Measurements from ENCODE around the gene ACBD6. TPM values are rescaled to one million over a fixed set of nuclear protein-coding genes. Genes with fewer than 3 reads are reported as not detected.
A peak's percentile ranks its signal among the peaks of the same experiment; 100 is the strongest.

ACBD6 gene
- total RNA-seq, 2 donors from 2014 or later: 41.9 to 50.0 TPM

- Histone ChIP-seq H3K4me1 (replicated peaks) (peaks cover under 1% of the 10 kb centered on the region), H3K27me3 (replicated peaks; ENCODE audit: insufficient read depth) (no peaks in the 10 kb centered on the region), H3K27ac (no peak overlapping the region), H3K9me3 (no peaks in the 10 kb centered on the region), H3K4me3 (no peak overlapping the region), H3K36me3 (no peaks in the 10 kb centered on the region)
- no peak for DNase-seq (ENCODE audit: low spot score)
- 27% methylated on average over 7 of the region's 7 CpGs for WGBS
- intact Hi-C loops (cut with DNase I): loop anchor here (5.0 kb wide), 2 partner anchors 98 to 328 kb away; partner anchors contain the start of gene XPR1
- TF ChIP-seq POLR2AphosphoS5 (IDR thresholded peaks at IDR 0.05) (no peak), POLR2A (IDR thresholded peaks at IDR 0.05) (no peak), CTCF (IDR thresholded peaks at IDR 0.05) (no peak)
Observed at GRCh38 chr1:180534214-180534613, 31.8 kb upstream of the ACBD6 start.

GRCh38 chr1:180533266-180533987, 31.1 kb upstream of the ACBD6 start:
- TF ChIP-seq POLR2A (IDR thresholded peaks at IDR 0.05) (no peak), POLR2AphosphoS5 (IDR thresholded peaks at IDR 0.05) (no peak), CTCF (IDR thresholded peaks at IDR 0.05) (peak in 3 of 4 experiments; percentile 58 to 67 (median 61))
- H3K4me3 ChIP-seq: no peak overlapping the region
- H3K27ac ChIP-seq: no peak overlapping the region
- intact Hi-C loops (cut with DNase I): loop anchor here (5.0 kb wide), 2 partner anchors 99 to 329 kb away; partner anchors contain the start of gene XPR1
- no peaks in the 10 kb centered on the region for H3K36me3 ChIP-seq
- peak; percentile 36 for DNase-seq (ENCODE audit: low spot score)
- no peaks in the 10 kb centered on the region for H3K9me3 ChIP-seq
- H3K4me1 ChIP-seq (replicated peaks): peaks cover 3% of the 10 kb centered on the region
- no peaks in the 10 kb centered on the region for H3K27me3 ChIP-seq (replicated peaks; ENCODE audit: insufficient read depth)
- WGBS: 55% methylated on average over 10 of the region's 10 CpGs

- H3K27ac ChIP-seq: no peak overlapping the region
- DNase-seq (ENCODE audit: low spot score): no peak
- no peaks in the 10 kb centered on the region for H3K36me3 ChIP-seq
- peaks cover 3% of the 10 kb centered on the region for H3K4me1 ChIP-seq (replicated peaks)
- no peaks in the 10 kb centered on the region for H3K9me3 ChIP-seq
- intact Hi-C loops (cut with DNase I): loop anchor here (5.0 kb wide), 2 partner anchors 99 to 329 kb away; partner anchors contain the start of gene XPR1
- 91% methylated on average over 5 of the region's 5 CpGs for WGBS
- H3K4me3 ChIP-seq: no peak overlapping the region
- TF ChIP-seq CTCF (IDR thresholded peaks at IDR 0.05) (no peak), POLR2A (IDR thresholded peaks at IDR 0.05) (no peak), POLR2AphosphoS5 (IDR thresholded peaks at IDR 0.05) (no peak)
- no peaks in the 10 kb centered on the region for H3K27me3 ChIP-seq (replicated peaks; ENCODE audit: insufficient read depth)
Observed at GRCh38 chr1:180532854-180533253, 30.5 kb upstream of the ACBD6 start.

- peaks cover 3% of the 10 kb centered on the region for H3K4me1 ChIP-seq (replicated peaks)
- H3K36me3 ChIP-seq: no peaks in the 10 kb centered on the region
- no peaks in the 10 kb centered on the region for H3K9me3 ChIP-seq
- intact Hi-C loops (cut with DNase I): loop anchor here (5.0 kb wide), 2 partner anchors 102 to 332 kb away; partner anchors contain the start of gene XPR1
- WGBS: 59% methylated on average over 5 of the region's 5 CpGs
- no peak for DNase-seq (ENCODE audit: low spot score)
- TF ChIP-seq POLR2AphosphoS5 (IDR thresholded peaks at IDR 0.05): peak; percentile 37
- no peak for TF ChIP-seq CTCF (IDR thresholded peaks at IDR 0.05)
- no peak for TF ChIP-seq POLR2A (IDR thresholded peaks at IDR 0.05)
- no peak overlapping the region for H3K27ac ChIP-seq
- no peaks in the 10 kb centered on the region for H3K27me3 ChIP-seq (replicated peaks; ENCODE audit: insufficient read depth)
- H3K4me3 ChIP-seq: no peak overlapping the region
Observed at GRCh38 chr1:180530501-180530900, 28.1 kb upstream of the ACBD6 start.
